Smooth muscle cell (in vitro differentiated cells): ENCODE measurements around the gene THEM4. TPM values are rescaled to one million over a fixed set of nuclear protein-coding genes. Genes with fewer than 3 reads are reported as not detected.

ENCODE experiments used
- DNase-seq: peaks from one replicate; lab custom pipeline; 2025; ENCODE audit not compliant: unreplicated experiment; lab: John Stamatoyannopoulos, UW
- H2AFZ ChIP-seq: fragments of 200-600 bp; sonication (generic); 2 replicates; pipeline ENCODE4 v1.6.0; 2016; ENCODE audit warnings: antibody characterized with exemption, low read depth, mild to moderate bottlenecking
- H3F3A ChIP-seq: fragments of 200-600 bp; sonication (generic); 2 replicates; pipeline ENCODE4 v1.6.0; 2017; ENCODE audit warnings: antibody characterized with exemption, low read depth
- H3K27ac ChIP-seq: fragments of 200-600 bp; sonication (generic); 2 replicates; pipeline ENCODE4 v1.5.1; 2016; ENCODE audit warnings: low read depth, mild to moderate bottlenecking
- H3K27me3 ChIP-seq: fragments of 200-600 bp; sonication (generic); 2 replicates; pipeline ENCODE4 v1.6.1; 2016; ENCODE audit warnings: low read depth, mild to moderate bottlenecking
- H3K36me3 ChIP-seq: fragments of 200-600 bp; sonication (generic); 2 replicates; pipeline ENCODE4 v1.5.1; 2016; ENCODE audit warnings: low read depth
- H3K4me1 ChIP-seq: fragments of 200-600 bp; sonication (generic); 2 replicates; pipeline ENCODE4 v1.5.1; 2016; ENCODE audit warnings: low read depth
- H3K4me2 ChIP-seq: fragments of 200-600 bp; sonication (generic); 2 replicates; pipeline ENCODE4 v1.6.0; 2016; ENCODE audit warnings: mild to moderate bottlenecking
- H3K4me3 ChIP-seq: fragments of 200-600 bp; sonication (generic); 2 replicates; pipeline ENCODE4 v1.5.1; 2016; ENCODE audit warnings: mild to moderate bottlenecking
- H3K79me2 ChIP-seq: fragments of 200-600 bp; sonication (generic); 2 replicates; pipeline ENCODE4 v1.6.0; 2016; ENCODE audit warnings: low read depth, mild to moderate bottlenecking
- H3K9ac ChIP-seq: fragments of 200-600 bp; sonication (generic); 2 replicates; pipeline ENCODE4 v1.6.0; 2016; ENCODE audit warnings: low read depth
- H3K9me3 ChIP-seq: fragments of 200-600 bp; sonication (generic); replicated peaks from 2 replicates; pipeline ENCODE4 v1.5.1; 2016; ENCODE audit warnings: low read depth
- H4K20me1 ChIP-seq: fragments of 200-600 bp; sonication (generic); 2 replicates; pipeline ENCODE4 v1.6.0; 2016; ENCODE audit warnings: low read depth
- CTCF ChIP-seq: fragments of 200-600 bp; sonication (generic); IDR thresholded peaks from 2 replicates; pipeline ENCODE4 v1.5.1; 2017; ENCODE audit warnings: borderline replicate concordance, mild to moderate bottlenecking, antibody characterized with exemption; ENCODE audit not compliant: insufficient read depth, poor library complexity, severe bottlenecking
- WGBS: methylation state at CpG from one replicate; pipeline ENCODE4 v1.1.7; 2016; ENCODE audit warnings: low lambda C conversion rate; 5-methylcytosine and 5-hydroxymethylcytosine counted together
- polyA plus RNA-seq: library from polyadenylated mRNA; unstranded; fragments of >200 nt; fragmentation: Nextera tagmentation; extraction: Ambion mirVana; gene quantifications from 2 replicates; pipeline ENCODE4 v1.2.1, GENCODE V29; 2016
- total RNA-seq: library from RNA; depleted of rRNA; stranded (reverse); fragments of >200 nt; gene quantifications from 2 replicates; pipeline ENCODE4 v1.2.3, GENCODE V29; 2014

Gene THEM4
- total and polyA plus RNA-seq, 2 experiments from 2014 or later = 14.4 to 15.9 TPM

GRCh38 chr1:151948506-151948905, 39.2 kb upstream of the THEM4 start:
- Histone ChIP-seq H3K27me3 (no peaks in the 10 kb centered on the region), H3K9me3 (no peaks in the 10 kb centered on the region), H4K20me1 (no peaks in the 10 kb centered on the region), H3K4me1 (no peaks in the 10 kb centered on the region), H3K4me3 (no peak overlapping the region), H3K79me2 (no peaks in the 10 kb centered on the region), H2AFZ (no peak overlapping the region), H3F3A (peaks cover 4% of the 10 kb centered on the region), H3K9ac (no peak overlapping the region), H3K36me3 (no peaks in the 10 kb centered on the region), H3K4me2 (no peak overlapping the region), H3K27ac (no peak overlapping the region)
- no peak for DNase-seq
- 78% methylated on average over 1 of the region's 1 CpG for WGBS
- no peak for TF ChIP-seq CTCF

GRCh38 chr1:151947140-151947539, 37.8 kb upstream of the THEM4 start:
- 57% methylated on average over 2 of the region's 2 CpGs for WGBS
- no peak for TF ChIP-seq CTCF
- no peak overlapping the region for H3K9ac ChIP-seq
- H3K9me3 ChIP-seq = no peaks in the 10 kb centered on the region
- DNase-seq = no peak
- no peaks in the 10 kb centered on the region for H3K4me1 ChIP-seq
- H3K79me2 ChIP-seq = no peaks in the 10 kb centered on the region
- no peak overlapping the region for H3K27ac ChIP-seq
- H3F3A ChIP-seq = peaks cover 4% of the 10 kb centered on the region
- H4K20me1 ChIP-seq = no peaks in the 10 kb centered on the region
- no peak overlapping the region for H3K4me3 ChIP-seq
- H2AFZ ChIP-seq = no peak overlapping the region
- H3K36me3 ChIP-seq = no peaks in the 10 kb centered on the region
- no peak overlapping the region for H3K4me2 ChIP-seq
- no peaks in the 10 kb centered on the region for H3K27me3 ChIP-seq

GRCh38 chr1:151945725-151946722, 36.7 kb upstream of the THEM4 start:
- Histone ChIP-seq H3K9ac (peak overlapping the region; percentile 85), H3K4me2 (peak overlapping the region; percentile 50), H3K9me3 (no peaks in the 10 kb centered on the region), H3K4me1 (no peaks in the 10 kb centered on the region), H4K20me1 (no peaks in the 10 kb centered on the region), H2AFZ (peak overlapping the region; percentile 42), H3K27me3 (no peaks in the 10 kb centered on the region), H3F3A (peaks cover 4% of the 10 kb centered on the region), H3K79me2 (no peaks in the 10 kb centered on the region), H3K36me3 (no peaks in the 10 kb centered on the region), H3K27ac (peak overlapping the region; percentile 89), H3K4me3 (no peak overlapping the region)
- WGBS = 31% methylated on average over 10 of the region's 10 CpGs
- TF ChIP-seq CTCF = no peak
- peak; percentile 14 for DNase-seq
